Nephron progenitor cell (in vitro differentiated cells): Measurements from ENCODE around the gene PON1.

Experiments used
- DNase-seq: peaks from one replicate; pipeline ENCODE4 v3.0.0; 2021
- H3K27ac Mint-ChIP-seq: 2 replicates; pipeline ENCODE4 v1.8.0; 2021; ENCODE audit warnings: mild to moderate bottlenecking, moderate library complexity, mixed read lengths
- H3K27me3 Mint-ChIP-seq: 2 replicates; pipeline ENCODE4 v1.8.0; 2021; ENCODE audit warnings: mild to moderate bottlenecking, low read depth, mixed read lengths; ENCODE audit not compliant: poor library complexity
- H3K36me3 Mint-ChIP-seq: 2 replicates; pipeline ENCODE4 v1.8.0; 2021; ENCODE audit warnings: low read depth, mixed read lengths
- H3K4me1 Mint-ChIP-seq: 2 replicates; pipeline ENCODE4 v1.8.0; 2021; ENCODE audit warnings: mixed read lengths
- H3K4me3 Mint-ChIP-seq: 2 replicates; pipeline ENCODE4 v1.8.0; 2021; ENCODE audit warnings: mild to moderate bottlenecking, moderate library complexity, mixed read lengths
- H3K9me3 Mint-ChIP-seq: 2 replicates; pipeline ENCODE4 v1.8.0; 2021; ENCODE audit warnings: mild to moderate bottlenecking, moderate library complexity, mixed read lengths
- TF ChIP-seq, protein P1 (sequence below): fragments of 200-600 bp; sonication (generic); IDR thresholded peaks from 2 replicates; pipeline ENCODE4 v1.5.0; 2021; ENCODE audit warnings: antibody characterized with exemption

The PON1 gene

DNA sequence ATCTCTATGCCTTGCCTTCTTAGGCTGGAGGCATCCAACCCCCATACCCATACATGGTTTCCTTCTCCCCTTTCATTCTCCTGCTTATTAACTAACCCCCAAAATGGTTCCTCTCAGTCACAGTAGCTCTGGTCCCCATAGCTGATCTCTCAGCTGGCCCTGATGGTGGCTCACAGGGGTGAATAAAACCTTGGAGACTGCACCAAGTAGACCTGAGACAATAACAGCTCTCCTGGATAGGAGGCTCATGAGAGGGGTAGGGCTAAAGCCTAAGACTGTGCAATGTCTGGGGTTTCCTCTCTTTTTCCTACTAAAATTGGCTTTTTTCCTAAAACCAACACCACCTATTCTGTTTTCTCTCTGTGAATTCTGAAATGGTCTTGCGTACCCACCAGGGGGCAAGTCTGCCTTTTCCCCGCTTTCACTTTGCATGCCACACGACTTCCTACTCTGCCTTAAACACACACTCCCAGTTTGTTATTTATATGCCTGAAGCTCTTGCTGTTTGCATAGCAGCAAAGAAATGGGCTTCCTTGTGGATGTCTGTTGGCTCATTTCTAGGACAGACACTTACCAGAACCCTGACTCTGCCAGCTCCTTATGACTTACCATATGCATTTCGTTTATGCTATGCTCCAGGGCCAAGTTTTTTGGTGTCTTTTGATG, 18.4 kb upstream of the PON1 start:
- Mint-ChIP-seq H3K9me3 (peaks cover 2% of the 10 kb centered on the region), H3K27me3 (peaks cover 4% of the 10 kb centered on the region), H3K36me3 (no peaks in the 10 kb centered on the region), H3K4me3 (no peak overlapping the region), H3K4me1 (peaks cover 4% of the 10 kb centered on the region), H3K27ac (no peak overlapping the region)
- no peak for DNase-seq
- TF ChIP-seq, protein P1, sequence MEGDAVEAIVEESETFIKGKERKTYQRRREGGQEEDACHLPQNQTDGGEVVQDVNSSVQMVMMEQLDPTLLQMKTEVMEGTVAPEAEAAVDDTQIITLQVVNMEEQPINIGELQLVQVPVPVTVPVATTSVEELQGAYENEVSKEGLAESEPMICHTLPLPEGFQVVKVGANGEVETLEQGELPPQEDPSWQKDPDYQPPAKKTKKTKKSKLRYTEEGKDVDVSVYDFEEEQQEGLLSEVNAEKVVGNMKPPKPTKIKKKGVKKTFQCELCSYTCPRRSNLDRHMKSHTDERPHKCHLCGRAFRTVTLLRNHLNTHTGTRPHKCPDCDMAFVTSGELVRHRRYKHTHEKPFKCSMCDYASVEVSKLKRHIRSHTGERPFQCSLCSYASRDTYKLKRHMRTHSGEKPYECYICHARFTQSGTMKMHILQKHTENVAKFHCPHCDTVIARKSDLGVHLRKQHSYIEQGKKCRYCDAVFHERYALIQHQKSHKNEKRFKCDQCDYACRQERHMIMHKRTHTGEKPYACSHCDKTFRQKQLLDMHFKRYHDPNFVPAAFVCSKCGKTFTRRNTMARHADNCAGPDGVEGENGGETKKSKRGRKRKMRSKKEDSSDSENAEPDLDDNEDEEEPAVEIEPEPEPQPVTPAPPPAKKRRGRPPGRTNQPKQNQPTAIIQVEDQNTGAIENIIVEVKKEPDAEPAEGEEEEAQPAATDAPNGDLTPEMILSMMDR = no peak

DNA sequence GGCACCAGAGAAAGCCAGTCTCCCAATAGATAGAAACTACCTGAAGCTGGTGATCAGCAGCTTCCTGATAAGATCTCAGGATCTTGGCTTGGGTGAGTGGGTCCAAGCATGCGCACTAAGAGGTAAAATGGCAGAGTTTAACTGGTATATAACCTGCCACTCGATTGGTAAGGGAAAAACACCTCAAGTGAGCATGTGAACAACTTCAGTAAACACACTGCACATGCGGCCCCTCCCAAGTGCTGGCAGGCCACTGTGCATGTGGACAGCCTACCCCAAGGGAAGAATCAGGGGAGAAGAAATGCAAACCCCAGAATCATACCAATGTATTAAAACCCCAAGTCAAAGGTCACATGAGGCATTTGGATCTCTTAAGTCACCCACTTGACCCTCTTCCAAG, 17.7 kb upstream of the PON1 start:
- Mint-ChIP-seq H3K4me1 (peaks cover 4% of the 10 kb centered on the region), H3K27ac (no peak overlapping the region), H3K36me3 (no peaks in the 10 kb centered on the region), H3K4me3 (no peak overlapping the region), H3K27me3 (peaks cover 9% of the 10 kb centered on the region), H3K9me3 (peaks cover 6% of the 10 kb centered on the region)
- no peak for DNase-seq
- TF ChIP-seq, protein P1 = no peak

DNA sequence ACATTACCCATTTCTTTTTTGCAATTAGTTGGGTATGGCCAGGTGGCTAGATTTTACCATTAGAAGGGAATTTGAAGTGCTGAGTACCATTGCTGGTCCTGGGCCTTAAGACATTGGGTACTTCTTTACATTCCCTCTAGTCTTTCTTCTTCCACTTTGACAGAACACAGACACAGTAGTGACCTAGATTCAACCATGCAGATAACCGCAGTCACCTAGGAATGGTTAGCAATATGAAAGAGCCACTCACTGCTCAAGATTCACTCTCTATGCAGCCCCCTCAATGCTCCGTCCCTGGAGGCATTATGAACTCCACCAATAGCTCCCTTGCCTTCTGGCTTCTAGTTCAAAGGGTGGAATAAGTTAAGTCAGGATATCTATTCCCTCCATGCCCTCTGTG, 16.2 kb upstream of the PON1 start:
- TF ChIP-seq, protein P1 = no peak
- Mint-ChIP-seq H3K36me3 (no peaks in the 10 kb centered on the region), H3K4me3 (no peak overlapping the region), H3K27ac (no peak overlapping the region), H3K9me3 (peaks cover 6% of the 10 kb centered on the region), H3K4me1 (peaks cover 4% of the 10 kb centered on the region), H3K27me3 (peaks cover 9% of the 10 kb centered on the region)
- DNase-seq = no peak

DNA sequence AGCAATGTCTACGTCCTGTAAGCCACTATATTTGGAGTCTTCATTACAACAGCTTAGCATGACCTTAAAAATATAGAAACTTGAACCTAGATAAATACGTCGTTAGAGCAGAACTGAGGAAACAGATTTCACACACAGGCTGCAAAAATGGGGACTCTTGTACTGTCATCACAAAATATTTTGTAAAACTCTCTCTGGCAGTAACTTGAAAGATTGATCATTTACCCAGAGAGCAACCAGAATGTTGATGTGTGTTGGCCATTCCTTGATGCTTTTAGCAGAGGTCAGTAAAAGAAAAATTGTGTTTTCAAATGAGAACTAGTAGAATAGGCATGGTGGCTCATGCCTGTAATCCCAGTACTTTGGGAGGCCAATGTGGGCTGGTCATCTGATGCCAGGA, 14.5 kb upstream of the PON1 start:
- no peak overlapping the region for H3K4me3 Mint-ChIP-seq
- H3K27me3 Mint-ChIP-seq = peaks cover 9% of the 10 kb centered on the region
- no peak overlapping the region for H3K27ac Mint-ChIP-seq
- TF ChIP-seq, protein P1 = no peak
- peaks cover 4% of the 10 kb centered on the region for H3K4me1 Mint-ChIP-seq
- peaks cover 6% of the 10 kb centered on the region for H3K9me3 Mint-ChIP-seq
- no peaks in the 10 kb centered on the region for H3K36me3 Mint-ChIP-seq
- DNase-seq = no peak

DNA sequence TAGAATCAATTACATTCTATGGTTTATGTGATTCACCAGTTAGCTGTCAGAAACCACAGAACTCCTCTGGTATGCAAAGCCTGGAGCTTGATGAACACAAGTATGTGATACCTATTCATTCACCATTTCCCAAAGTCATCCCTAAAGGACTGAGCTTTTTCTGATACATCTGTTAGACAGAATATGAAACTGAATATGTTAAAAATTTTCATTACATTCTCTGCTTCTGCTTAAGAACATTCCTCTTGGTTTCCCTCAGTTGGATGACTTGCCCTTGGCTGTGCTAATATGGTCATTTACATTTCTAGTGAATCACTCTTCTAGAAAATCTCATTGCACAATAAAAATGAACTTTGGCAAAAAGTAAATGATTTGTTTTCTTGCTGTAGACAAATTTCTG, 10.8 kb upstream of the PON1 start:
- H3K27me3 Mint-ChIP-seq = peaks cover 6% of the 10 kb centered on the region
- TF ChIP-seq, protein P1 = no peak
- H3K4me1 Mint-ChIP-seq = peaks cover 1% of the 10 kb centered on the region
- DNase-seq = no peak
- no peak overlapping the region for H3K27ac Mint-ChIP-seq
- H3K9me3 Mint-ChIP-seq = peaks cover 6% of the 10 kb centered on the region
- H3K36me3 Mint-ChIP-seq = no peaks in the 10 kb centered on the region
- no peak overlapping the region for H3K4me3 Mint-ChIP-seq

DNA sequence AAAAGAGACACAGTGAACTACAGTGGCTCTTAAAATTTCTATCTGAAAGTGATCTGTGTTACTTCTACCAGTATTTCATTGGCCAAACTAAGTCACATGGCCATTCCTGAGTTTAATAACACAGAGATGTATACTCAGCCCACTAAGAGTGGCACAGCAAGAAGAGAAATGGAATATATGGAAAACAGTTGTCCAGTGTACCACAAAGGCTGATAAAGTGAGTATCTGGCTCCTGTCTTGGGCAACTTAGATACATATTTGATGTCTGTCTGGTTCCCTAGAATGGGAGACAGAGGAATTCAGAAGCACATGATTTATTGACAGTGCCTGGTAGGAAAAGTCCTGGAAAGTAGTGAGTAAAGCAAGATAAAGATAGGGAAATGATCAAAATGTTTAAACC, 10.1 kb upstream of the PON1 start:
- TF ChIP-seq, protein P1 = no peak
- no peak overlapping the region for H3K4me3 Mint-ChIP-seq
- no peak for DNase-seq
- peaks cover 5% of the 10 kb centered on the region for H3K27me3 Mint-ChIP-seq
- peaks cover 3% of the 10 kb centered on the region for H3K4me1 Mint-ChIP-seq
- H3K27ac Mint-ChIP-seq = no peak overlapping the region
- peaks cover 6% of the 10 kb centered on the region for H3K9me3 Mint-ChIP-seq
- H3K36me3 Mint-ChIP-seq = no peaks in the 10 kb centered on the region
